A549 treated with CpdA at 1 μM for 4 hours (cell line): ENCODE results near the gene MSH6. TPM values are rescaled to one million over a fixed set of nuclear protein-coding genes. Genes with fewer than 3 reads are reported as not detected.

Experiments
- total RNA-seq: library from RNA; stranded (reverse); fragments of 200-300 nt; extraction: Qiagen RNA extraction; gene quantifications from 5 replicates; pipeline ENCODE4 v1.2.3, GENCODE V29; 2022; ENCODE audit warnings: low read depth

MSH6 gene
- 73.7 to 120 TPM (median 91.2 TPM) in 5 replicates for total RNA-seq

GRCh38 chr2:47782671-47783485, at the start of gene MSH6:
TSS of gene MSH6 (plus strand) at chr2:47783145. CDS start at chr2:47783234, 89 bp downstream.

Other genes with a start within 250 kb of the MSH6 start
- gene KCNK12, start 212.2 kb upstream of the MSH6 start, total RNA-seq: 0.02 to 0.03 TPM (median 0.02 TPM) in 3 of 5 replicates, not detected in the others
- 33.4 to 52.6 TPM (median 38.1 TPM) in 5 replicates for gene FBXO11, start 123.4 kb downstream of the MSH6 start, total RNA-seq